MCF 10A (cell line): ENCODE measurements around the gene TMEM72. TPM values are rescaled to one million over a fixed set of nuclear protein-coding genes. Genes with fewer than 3 reads are reported as not detected.

ENCODE experiments used
- BruUV-seq: library from RNA; stranded (reverse); fragments of 400-500 nt; replicated peaks from 2 replicates; lab custom pipeline; 2021; lab: Mats Ljungman, UMichigan
- CTCF ChIA-PET: fragments of 300-600 bp; sonication (Branson Sonifier 250); formaldehyde crosslinking; extraction: SDS; loops from one replicate; lab custom pipeline; 2021; ENCODE audit warnings: antibody characterized with exemption, inconsistent platforms; lab: Yijun Ruan, JAX
- POLR2A ChIA-PET: fragments of 300-600, 350-650 bp; sonication (Branson Sonifier 250); formaldehyde crosslinking; extraction: SDS; loops from one replicate; lab custom pipeline; 2020; ENCODE audit warnings: antibody characterized with exemption, inconsistent platforms; lab: Yijun Ruan, JAX
- DNase-seq: peaks from one replicate; pipeline ENCODE4 v3.0.0-alpha.2; 2018; ENCODE audit not compliant: unreplicated experiment
- H3K27ac Mint-ChIP-seq: one replicate; pipeline ENCODE4 v1.8.0; 2022; ENCODE audit warnings: mild to moderate bottlenecking, low read depth, mixed read lengths; ENCODE audit not compliant: unreplicated experiment
- H3K27me3 Mint-ChIP-seq: one replicate; pipeline ENCODE4 v1.8.0; 2022; ENCODE audit warnings: mixed read lengths; ENCODE audit not compliant: insufficient read depth, unreplicated experiment
- H3K36me3 Mint-ChIP-seq: one replicate; pipeline ENCODE4 v1.8.0; 2022; ENCODE audit warnings: mild to moderate bottlenecking, moderate library complexity, mixed read lengths; ENCODE audit not compliant: insufficient read depth, unreplicated experiment
- H3K4me1 Mint-ChIP-seq: one replicate; pipeline ENCODE4 v1.8.0; 2022; ENCODE audit warnings: mixed read lengths; ENCODE audit not compliant: insufficient read depth, unreplicated experiment
- H3K4me3 Mint-ChIP-seq: one replicate; pipeline ENCODE4 v1.8.0; 2022; ENCODE audit warnings: mild to moderate bottlenecking, moderate library complexity, mixed read lengths; ENCODE audit not compliant: unreplicated experiment
- H3K9me3 Mint-ChIP-seq: one replicate; pipeline ENCODE4 v1.8.0; 2022; ENCODE audit warnings: mixed read lengths; ENCODE audit not compliant: unreplicated experiment
- intact Hi-C: fragments of 100-400 bp; cut with micrococcal nuclease; formaldehyde crosslinking; loops from 2 replicates; pipeline ENCODE4 v1.14.1; 2022
- total RNA-seq: library from RNA; stranded (reverse); gene quantifications from 2 replicates; pipeline ENCODE4 v1.2.3, GENCODE V29; 2022
- TF ChIP-seq, protein P1 (sequence below): fragments of 200-600 bp; IDR thresholded peaks from one replicate; pipeline ENCODE4 v1.8.0; 2022; ENCODE audit warnings: antibody characterized with exemption, mild to moderate bottlenecking; ENCODE audit not compliant: unreplicated experiment

Gene TMEM72
- total RNA-seq, 1 experiment from 2014 or later = not detected

DNA sequence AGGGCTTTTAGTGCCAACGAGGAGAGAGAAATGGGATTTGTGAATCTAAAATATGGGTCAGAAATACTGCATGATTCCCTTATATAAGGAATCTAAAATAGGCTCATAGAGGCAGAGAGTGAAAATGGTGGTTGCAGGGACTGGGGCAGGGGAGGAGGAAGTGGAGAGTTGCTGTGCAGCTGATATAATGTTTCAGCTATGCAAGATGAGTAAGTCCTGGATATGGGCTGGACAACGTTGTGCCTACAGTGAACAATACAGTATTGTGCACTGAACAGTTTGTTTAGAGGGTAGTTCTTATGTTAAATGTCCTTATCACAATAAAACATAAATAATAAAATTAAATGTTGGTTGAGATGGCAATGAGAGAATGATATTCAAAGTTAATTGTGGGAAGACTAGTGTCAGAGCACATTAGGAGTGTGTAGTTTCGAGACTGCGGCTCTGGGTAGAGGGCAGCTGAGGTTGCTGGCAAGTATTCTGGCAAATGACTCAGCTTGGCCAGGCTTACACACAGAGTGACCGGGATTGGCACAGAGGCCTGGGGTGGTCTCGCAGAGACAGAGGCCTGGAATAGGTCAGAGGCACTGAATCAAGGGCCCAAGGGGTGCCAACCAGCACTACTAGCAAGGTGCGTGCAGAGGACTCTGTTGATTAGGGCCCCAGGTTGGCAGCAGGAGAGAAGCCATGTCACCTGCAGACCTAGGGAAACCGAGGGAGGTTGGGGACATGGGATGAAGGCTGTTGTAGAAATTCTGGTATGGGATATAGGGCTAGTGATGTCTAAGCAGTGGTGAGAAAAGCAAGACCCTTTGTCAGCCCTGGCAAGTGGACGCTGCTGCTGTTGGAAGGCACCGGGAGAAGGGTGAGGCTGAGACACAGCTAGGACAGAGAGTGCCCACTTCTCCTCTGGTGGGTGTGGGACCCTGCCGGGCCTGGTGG, 70.3 kb downstream of the TMEM72 start:
- intact Hi-C loops = loop anchor here (2.0 kb wide), 1 partner anchor 19 kb away; the partner anchor contains the start of gene ZNF22
- POLR2A ChIA-PET = interaction anchor here (0.6 to 1.2 kb wide), 4 partner anchors 14 to 458 kb away, joined by 3 to 5 read pairs (median 4); partner anchors contain the start of gene ZNF22
- Mint-ChIP-seq H3K4me1 (peaks cover 36% of the 10 kb centered on the region), H3K4me3 (peak overlapping the region; percentile 21), H3K36me3 (peaks cover 6% of the 10 kb centered on the region), H3K9me3 (no peaks in the 10 kb centered on the region), H3K27me3 (no peaks in the 10 kb centered on the region), H3K27ac (peak overlapping the region; percentile 81)
- TF ChIP-seq, protein P1, sequence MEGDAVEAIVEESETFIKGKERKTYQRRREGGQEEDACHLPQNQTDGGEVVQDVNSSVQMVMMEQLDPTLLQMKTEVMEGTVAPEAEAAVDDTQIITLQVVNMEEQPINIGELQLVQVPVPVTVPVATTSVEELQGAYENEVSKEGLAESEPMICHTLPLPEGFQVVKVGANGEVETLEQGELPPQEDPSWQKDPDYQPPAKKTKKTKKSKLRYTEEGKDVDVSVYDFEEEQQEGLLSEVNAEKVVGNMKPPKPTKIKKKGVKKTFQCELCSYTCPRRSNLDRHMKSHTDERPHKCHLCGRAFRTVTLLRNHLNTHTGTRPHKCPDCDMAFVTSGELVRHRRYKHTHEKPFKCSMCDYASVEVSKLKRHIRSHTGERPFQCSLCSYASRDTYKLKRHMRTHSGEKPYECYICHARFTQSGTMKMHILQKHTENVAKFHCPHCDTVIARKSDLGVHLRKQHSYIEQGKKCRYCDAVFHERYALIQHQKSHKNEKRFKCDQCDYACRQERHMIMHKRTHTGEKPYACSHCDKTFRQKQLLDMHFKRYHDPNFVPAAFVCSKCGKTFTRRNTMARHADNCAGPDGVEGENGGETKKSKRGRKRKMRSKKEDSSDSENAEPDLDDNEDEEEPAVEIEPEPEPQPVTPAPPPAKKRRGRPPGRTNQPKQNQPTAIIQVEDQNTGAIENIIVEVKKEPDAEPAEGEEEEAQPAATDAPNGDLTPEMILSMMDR = no peak
- CTCF ChIA-PET = interaction anchor here (0.7 to 1.9 kb wide), 5 partner anchors 12 to 1194 kb away, joined by 3 to 9 read pairs (median 3); no protein-coding TSS in a partner anchor
- peak; percentile 78 for DNase-seq
- no TSS peak for BruUV-seq

DNA sequence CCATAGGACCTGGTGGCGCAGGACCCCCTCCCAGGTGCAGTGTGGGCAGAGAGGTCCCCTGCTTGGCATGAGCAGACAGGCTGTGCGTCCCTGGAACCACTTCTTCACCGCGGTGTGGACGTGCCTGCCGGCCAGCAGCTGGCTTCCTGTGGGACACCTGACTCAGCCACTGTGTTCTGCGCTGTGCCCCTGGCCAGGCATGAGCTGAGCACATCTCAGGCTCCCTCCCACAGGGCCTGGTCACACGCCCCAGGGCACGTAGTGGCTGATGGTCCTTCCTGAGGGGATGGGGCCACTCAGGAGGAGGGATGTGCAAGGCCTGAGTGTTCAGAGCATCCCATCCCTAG, 71.0 kb downstream of the TMEM72 start:
- POLR2A ChIA-PET = no interaction called here
- H3K36me3 Mint-ChIP-seq = peaks cover 6% of the 10 kb centered on the region
- no TSS peak for BruUV-seq
- H3K27me3 Mint-ChIP-seq = no peaks in the 10 kb centered on the region
- peaks cover 32% of the 10 kb centered on the region for H3K4me1 Mint-ChIP-seq
- H3K4me3 Mint-ChIP-seq = no peak overlapping the region
- intact Hi-C loops = no loop called here
- peak overlapping the region; percentile 81 for H3K27ac Mint-ChIP-seq
- TF ChIP-seq, protein P1 = no peak
- no peaks in the 10 kb centered on the region for H3K9me3 Mint-ChIP-seq
- CTCF ChIA-PET = interaction anchor here (0.8 kb wide), 1 partner anchor 13 kb away, joined by 4 read pairs; no protein-coding TSS in a partner anchor
- DNase-seq = peak; percentile 53

DNA sequence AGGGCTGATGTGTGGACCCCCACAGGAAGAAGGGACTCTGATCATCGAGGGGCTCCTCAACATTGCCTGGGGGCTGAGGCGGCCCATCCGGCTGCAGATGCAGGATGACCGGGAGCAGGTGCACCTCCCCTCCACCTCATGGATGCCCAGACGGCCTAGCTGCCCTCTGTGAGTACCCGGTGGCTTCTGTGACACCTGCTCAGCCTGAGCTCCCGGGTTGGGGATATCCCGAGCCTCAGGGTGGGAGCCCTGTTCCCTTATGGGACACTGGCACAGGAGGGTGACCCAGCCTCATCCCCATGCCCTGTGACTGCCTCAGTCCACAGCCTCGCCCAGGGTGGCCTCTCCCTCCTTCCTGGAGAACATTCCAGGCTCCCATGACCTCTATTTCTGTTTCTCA, 71.4 kb downstream of the TMEM72 start:
- TF ChIP-seq, protein P1 = no peak
- H3K27ac Mint-ChIP-seq = no peak overlapping the region
- H3K4me3 Mint-ChIP-seq = no peak overlapping the region
- DNase-seq = no peak
- no peaks in the 10 kb centered on the region for H3K9me3 Mint-ChIP-seq
- ChIA-PET CTCF (interaction anchor here (0.8 kb wide), 1 partner anchor 13 kb away, joined by 4 read pairs; no protein-coding TSS in a partner anchor), POLR2A (interaction anchor here (0.7 kb wide), 1 partner anchor 532 kb away, joined by 3 read pairs; no protein-coding TSS in a partner anchor)
- peaks cover 6% of the 10 kb centered on the region for H3K36me3 Mint-ChIP-seq
- intact Hi-C loops = no loop called here
- BruUV-seq = no TSS peak
- peaks cover 30% of the 10 kb centered on the region for H3K4me1 Mint-ChIP-seq
- no peaks in the 10 kb centered on the region for H3K27me3 Mint-ChIP-seq
